Midbrain (tissue), 1 donor: ENCODE data around the gene ZNF343.
A peak's percentile ranks its signal among the peaks of the same experiment; 100 is the strongest.
"Not testable (repeated sequence)": the region's sequence is repeated elsewhere in the genome, so short reads cannot be mapped to it uniquely, and the experiment has no call there.

Experiments used
- DNase-seq: peaks from one replicate; lab custom pipeline; 2025; lab: John Stamatoyannopoulos, UW

Gene ZNF343

DNA sequence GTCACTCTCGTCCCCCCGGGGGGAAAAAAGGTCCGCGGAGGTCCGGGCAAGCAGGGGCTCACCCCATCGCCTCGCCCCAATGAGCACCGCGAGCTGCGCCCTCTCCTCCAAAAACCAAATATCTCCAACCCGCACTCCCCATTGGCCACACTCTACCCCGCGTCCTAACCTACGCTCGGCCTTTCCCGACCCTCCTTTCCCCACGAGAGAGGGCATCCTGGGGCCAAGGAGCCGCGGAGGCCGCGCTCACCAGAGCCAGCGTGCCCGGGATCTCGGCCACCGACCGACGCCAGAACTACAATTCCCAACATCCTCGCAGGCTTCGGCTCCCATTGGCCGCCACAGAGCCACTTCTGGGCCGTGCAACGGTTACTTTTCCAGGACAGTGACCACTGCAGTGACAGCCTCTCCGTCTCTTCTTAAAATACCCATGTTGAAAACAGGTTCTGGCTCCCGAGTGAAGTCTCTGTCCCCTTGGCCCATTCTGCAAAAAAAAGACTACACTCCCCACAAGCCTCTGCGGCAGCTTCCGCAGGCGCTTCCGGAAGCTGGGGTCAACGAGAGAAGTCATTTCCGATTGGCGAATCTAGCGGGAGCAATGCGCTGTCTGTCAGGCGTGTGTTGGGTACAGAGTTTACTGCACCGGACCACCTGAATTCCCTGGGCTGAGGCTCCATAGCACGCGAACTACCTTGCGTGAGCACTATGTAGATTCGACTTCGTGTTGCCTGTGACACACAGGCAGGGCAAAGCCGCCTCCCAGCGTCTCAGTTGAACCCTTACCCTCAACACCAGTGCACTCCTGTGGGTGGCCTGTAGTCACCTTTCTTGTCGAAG lies at the start of gene ZNF343:
TSS of gene ZNF343 (minus strand) at position 285 of the 837 bp plus-strand sequence. CDS start 15,020 bp downstream, outside the sequence.
- DNase-seq = peak; percentile 93

DNA sequence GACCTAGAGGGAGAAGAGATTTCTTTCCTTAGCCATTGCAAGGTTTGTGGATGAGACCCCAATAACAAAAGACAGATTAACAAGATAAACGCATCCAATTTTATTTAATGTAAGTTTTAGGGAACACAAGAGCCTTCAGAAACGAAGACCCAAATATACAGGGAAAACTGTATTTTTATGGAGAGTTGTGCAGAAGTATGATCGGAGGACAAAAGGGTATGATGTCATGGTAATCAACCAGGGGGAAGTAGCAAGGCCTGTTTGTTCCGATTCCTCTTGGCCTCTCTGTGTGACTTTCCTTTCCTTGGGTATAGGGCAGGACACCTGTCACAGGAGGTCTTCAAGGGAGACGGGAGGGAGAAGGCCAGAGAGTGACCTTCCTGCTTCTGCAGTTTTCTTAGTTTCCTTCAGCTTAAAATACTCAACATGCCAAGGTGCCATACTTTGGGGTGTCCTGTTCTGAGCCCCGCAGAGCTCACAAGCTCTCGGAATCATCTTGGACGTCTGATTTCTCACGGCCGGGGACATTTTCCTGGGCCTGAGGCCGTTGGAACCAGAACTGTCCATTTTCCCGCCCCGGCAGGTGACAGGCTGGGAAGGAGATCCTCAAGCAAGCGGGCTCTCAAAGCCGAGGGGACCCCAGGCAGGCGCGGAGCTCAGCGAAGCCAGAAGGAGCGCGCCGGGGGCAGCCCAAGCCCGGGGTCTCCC lies 49.3 kb upstream of the ZNF343 start:
- DNase-seq = no peak

DNA sequence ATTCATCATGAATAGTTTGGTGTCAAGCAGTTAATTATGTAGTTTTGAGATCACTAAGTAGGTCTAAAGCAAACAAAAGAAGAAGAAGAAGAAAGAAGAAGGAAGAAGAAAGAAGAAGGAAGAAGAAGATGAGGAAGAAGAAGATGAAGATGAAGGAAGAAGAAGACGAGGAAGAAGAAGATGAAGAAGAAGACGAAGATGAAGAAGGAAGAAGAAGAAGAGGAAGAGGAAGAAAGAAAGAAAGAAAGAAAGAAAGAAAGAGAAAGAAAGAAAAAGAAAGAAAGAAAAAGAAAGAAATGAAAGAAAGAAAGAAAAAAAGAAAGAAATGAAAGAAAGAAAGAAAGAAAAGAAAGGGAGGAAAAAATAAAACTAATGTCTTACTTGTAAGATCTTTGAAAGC lies 36.9 kb upstream of the ZNF343 start:
- DNase-seq = no peak

DNA sequence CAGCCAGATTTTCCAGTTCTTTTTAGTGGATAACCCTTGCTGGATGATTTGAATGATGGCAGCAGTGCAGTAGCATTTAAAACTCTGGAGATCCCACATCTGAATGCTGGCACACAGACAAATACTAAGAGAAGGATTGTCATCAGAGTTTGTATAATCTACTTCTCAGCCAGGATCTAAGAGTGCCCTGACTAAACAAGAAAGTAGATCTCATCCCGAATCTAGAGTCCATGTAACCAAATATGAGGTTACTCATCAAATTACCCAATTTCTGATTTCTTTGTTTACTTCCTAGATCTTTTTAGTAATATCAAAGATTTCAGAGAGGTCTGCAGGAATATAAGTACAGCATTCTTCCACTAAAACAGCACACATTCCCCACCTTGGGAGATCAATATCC lies 35.5 kb upstream of the ZNF343 start:
- DNase-seq = no peak

DNA sequence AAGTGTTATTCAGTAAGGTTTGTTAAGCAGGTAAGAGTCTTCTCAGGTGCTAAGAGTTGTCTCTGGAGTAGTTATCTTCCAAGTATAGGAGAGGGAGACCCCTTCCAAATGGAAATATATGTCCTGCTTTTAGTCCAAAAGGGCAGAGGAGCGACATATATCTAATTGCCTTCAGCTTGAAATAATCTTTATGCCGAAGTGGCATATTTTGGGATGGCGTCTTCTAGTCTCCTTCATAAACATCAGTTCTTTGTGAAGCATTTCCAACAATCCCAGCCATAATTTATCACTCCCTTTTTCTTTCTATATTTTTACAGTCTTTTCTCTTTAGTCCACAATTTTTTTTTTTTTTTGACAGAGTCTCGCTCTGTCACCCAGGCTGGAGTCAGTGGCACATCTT lies 33.6 kb upstream of the ZNF343 start:
- no peak for DNase-seq

DNA sequence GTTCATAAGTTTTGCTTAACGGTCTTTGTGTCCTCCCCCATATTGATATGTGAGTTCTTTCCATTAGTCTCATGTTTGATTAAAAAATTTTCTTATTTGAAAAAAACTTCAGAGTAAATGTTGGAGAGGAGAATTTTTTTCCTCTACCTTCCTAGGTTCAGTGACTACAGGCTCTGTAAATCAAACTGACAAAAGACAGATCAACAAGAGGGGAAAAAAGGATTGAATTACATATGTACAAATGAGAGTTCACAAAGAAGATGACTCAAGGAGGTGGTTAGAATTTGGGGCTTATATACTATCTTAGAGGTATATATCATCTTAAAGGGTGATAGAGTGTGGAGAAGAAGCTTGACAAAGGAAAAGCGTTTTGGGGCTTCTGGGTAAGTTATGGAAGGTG lies 33.2 kb upstream of the ZNF343 start:
- DNase-seq = no peak

DNA sequence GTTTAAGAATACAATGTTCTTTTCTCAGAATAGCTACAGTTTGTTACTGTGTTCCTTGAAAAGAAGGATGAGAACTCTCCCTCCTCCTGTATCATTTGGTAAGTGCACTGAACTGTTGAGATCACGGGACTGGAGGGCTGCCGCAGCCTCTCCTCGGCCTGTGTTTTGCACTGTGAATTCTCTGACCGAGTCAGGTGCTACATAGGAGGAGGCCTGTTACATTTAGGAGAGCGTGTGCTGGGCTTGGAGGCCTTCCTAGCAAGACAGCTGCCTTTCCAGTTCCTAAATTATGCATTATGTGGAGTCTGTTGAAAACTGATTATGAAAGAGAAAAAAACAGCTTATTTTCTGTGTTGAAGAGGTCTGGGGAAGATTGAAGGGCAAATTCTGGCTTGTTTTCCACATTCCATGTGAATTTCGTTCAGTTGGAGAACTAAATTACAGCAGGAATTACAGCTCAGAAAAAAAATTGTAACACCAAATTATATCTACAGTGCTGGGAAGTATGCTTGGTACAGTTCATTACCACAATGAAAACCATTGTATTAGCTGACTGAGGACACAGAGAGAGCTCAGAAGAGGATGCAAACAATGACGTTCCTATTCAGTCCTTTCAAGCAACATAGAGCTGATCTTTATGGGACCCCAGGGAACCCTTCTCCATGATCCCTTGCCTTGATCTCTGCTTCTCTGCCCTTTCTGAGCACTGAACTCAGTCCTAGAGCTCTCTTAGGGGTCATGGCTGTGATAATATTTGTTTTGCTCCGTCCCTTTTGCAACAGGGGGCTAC lies 30.4 kb upstream of the ZNF343 start:
- DNase-seq = peak; percentile 77

DNA sequence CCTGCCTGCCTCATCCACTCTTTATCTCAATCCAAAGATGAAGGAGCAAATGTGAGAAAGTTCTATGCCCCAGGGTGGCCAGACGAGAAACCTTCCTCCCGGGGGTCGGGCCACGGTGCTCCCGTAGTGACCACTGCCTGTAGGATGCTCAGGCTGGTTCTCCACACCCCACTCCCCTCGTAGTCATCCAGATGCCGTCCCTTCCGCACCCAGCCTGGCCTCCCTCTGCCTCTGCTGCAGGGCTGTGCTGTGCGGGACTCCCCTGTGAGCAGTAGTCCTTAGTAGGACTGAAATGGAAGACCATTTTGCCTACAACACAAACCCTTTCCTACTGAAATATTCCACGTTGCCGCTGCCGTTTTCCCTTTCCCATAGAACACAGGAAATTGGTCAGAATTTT lies 29.6 kb upstream of the ZNF343 start:
- no peak for DNase-seq

DNA sequence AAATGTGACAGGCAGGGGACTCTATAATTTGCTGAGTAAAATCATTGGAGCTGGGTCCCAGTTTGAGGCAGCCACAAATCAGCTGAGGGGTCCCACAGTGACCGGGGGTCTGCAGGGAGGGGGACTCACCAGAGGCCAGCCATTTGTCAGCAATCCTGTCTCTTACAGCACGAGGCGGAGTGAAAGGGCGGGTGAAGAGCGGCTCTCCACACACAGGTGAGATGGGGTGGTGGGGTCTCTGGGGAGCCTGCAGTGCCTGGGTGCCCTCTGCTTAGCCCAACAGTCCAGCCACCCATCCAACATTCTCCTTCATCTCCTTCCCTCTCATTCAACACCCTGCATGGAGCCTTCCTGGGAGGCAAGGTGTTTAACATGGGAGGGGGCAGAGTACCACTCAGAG lies 28.4 kb upstream of the ZNF343 start:
- DNase-seq = no peak

DNA sequence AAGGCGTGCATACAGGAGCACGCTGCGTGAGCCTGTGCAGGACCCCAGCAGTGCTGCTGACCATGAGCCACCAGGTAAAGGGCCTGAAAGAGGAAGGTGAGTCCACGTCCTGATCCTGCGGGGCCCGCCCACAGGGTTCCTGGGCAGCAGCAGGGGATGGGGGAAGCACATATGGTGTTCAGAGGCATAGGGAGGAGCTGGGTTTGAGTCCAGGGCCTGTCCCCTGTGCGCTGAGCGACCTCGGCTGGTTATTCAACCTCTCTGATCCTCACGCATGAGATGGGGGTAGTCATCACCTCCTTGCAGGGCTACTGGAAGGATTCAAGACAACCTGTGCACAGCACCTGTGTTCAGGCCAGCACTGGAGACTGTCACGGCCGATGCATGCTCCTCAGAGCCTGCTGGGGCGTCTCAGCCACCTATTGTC lies 27.9 kb upstream of the ZNF343 start, which contains the start of gene TMC2:
TSS of gene TMC2 (plus strand) at position 14 of the 427 bp plus-strand sequence. CDS start at position 63, 49 bp downstream.
- DNase-seq = no peak

DNA sequence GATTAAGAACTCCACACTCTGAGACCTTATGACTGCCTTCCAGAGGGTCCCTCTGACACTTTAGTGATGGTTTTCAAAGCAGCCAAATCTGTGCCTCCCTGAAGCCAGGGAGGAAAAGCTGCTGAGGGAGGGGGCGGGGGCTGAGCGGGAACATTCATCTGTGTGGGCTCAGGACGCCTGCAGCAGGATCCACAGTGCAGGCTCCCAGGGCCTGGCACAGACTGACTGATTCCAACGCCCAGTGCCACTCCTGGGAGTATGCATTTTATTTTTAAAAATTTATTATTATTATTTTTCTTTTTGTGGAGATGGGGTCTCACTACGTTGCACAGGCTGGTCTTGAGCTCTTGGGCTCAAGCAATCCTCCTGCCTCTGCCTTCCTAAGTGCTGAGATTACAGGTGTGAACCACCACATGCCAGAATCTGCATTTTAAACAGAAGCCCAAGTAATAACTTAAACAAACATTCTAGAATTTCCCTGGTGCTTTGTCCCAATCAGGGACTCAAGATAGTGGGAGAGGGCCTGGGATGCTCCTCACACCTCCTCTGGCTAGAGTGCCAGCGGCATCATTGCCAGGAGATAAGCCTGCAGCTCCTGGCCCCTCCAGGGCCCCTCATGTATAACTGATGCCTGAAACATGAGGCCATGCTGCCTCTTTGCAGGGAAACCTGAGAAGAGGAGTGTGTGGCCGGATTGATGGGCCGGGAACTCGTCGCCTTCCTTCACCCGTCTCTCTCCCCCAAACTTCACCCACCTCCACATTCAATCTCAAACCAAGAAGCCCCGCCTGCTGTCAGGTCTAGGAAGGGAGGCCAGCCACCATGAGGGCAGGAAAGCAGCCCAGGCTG lies 27.2 kb upstream of the ZNF343 start:
- no peak for DNase-seq

DNA sequence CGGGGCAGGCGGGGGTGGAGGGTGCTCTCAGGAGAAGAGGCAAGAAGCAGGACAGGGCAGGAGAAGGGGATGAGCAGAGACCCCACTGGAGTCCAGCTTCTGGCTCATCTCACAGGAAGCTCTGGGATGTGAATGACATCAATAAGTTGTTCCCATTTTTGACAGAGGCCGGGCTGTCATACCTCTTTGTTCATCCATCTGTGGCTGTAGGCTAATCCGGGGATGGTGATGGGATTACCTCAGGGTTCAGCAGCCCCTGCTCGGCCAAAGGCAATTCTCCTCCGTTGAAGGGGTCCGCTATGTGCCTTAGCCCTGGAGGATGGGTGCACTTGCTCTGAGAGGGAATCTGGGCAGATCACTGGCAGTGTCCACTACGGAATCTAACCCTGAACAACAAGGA lies 24.4 kb upstream of the ZNF343 start:
- no peak for DNase-seq

DNA sequence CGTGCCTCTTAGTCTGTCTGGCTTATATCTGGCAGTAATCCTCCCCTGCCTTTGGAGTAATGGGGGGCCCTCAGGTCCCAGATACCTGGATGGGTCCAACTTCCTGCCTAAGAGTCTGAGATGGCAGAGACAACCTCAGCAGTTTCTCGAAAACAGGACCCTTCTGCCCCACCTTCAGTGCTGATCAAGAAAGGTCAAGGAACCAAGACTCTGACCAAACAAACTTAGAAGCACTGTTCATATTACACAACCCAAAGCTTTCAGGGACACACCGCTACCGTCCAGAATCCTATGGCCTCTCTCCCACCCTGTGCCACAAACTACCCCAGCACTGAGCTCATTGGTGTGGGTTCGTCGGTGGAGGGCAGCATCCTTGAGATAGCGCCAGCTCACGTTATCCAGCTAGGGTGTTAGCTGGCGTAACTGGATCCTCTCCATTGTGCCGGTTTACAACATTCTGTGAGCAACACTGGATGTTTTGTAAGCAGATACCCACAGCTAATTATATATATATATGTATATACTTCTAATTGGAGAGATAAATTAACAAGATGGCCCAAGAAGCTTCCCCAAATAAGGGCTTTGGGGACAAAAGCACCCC lies 20.1 kb upstream of the ZNF343 start:
- DNase-seq = no peak

DNA sequence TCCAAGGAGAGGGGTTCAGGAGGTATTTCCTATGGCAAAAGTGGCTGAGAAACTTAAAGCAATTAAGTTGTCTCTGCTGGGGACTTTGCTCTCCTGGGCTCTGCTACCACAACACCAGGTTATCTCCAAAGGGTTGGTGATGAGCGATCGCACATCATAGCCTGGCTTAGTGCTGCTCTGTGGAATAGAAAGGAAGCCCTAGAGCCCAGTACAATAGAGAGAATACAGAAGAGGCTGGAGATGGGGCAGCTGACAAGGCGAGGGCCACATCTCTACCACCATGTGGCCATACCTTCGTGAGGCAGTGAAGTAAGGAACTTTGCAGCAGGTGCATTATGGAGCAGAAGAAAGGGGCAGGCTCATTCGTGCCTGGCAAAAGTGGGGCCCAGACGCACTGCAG lies 19.0 kb upstream of the ZNF343 start:
- no peak for DNase-seq

DNA sequence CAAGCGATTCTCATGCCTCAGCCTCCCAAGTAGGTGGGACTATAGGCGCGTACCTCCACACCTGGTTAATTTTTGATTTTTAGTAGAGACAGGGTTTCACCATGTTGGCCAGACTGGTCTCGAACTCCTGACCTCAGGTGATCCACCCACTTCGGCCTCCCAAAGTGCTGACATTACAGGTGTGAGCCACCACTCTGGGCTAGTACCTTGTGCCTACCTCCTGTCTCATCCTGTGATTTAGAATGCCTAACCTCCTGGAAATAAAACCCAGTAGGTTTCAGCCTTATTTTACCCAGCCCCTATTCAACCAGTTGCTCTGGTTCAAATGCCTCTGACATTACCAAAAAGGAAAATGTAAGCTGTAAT lies 17.5 kb upstream of the ZNF343 start:
- not testable (repeated sequence) for DNase-seq

DNA sequence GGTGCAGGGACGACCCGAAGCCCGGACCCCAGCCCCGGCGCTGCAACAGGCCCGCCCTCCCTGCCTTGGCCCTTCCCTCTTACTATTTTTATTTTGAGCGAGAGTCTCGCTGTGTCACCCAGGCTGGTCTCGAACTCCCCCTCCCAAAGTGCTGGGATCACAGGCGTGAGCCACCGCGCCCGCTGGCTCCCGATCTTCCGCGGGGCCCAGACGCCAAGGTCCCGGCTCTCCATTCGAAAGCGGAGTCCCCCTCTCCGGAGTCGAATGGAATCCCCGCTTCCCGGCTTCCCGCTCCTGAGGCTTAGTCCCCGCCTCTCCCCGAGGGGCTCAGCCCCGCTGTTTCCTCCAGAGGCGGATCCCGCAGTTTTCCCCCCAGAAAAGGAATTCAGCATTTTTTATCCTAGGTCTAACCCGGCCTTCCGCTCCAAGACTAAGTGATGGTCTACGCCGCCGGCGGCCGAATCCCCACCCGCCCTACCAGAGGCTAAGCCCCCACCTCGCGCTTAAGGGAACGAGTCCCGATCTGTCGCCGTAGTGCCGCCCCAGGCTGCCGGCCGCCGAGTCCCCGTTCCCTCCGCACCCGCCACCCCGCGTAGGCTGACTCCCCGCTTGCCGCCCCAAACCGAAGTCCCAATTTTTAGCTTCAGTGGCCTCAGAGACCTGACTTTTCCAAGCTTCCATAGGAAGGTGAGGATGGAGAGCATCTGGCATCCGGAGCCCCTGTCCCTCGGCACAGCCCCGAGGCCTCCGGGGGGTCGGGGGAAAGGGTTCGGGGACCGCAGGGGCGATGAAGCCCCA lies 16.2 kb upstream of the ZNF343 start:
- peak; percentile 32 for DNase-seq

DNA sequence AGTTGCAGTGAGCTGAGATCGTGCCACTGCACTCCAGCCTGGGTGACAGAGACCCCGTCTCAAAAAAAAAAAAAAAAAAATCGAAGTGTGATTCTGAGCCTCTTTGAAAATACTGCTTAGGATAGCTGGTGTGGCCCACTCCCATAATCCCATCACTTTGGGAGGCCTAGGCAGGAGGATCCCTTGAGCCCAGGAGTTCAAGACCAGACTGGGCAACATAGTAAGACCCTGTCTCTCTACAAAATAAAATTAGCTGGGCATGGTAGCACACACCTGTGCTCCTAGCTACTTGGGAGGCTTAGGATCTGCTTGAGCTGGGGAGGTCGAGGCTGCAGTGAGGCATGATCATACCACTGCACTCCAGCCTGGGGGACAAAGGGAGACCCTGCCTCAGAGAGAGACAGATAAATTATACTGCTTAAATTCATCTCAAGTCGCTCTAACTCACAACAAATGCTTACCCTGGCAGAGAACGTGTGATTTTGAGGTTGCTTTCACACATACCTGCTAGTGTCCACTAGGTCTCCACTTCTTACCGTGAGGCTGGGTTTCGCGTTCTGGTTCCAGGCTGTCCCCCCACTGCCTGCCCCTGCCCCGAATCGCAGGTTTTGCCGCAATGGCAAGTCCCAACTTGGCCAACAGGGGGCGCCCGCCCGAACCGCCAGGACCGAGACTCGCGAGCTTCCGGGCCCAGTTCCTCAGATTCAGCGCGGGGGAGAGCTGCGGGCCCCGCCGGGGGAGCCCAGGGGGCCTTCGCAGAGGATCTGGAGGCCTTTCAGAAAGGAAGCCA lies 15.4 kb upstream of the ZNF343 start:
- DNase-seq = peak; percentile 88

DNA sequence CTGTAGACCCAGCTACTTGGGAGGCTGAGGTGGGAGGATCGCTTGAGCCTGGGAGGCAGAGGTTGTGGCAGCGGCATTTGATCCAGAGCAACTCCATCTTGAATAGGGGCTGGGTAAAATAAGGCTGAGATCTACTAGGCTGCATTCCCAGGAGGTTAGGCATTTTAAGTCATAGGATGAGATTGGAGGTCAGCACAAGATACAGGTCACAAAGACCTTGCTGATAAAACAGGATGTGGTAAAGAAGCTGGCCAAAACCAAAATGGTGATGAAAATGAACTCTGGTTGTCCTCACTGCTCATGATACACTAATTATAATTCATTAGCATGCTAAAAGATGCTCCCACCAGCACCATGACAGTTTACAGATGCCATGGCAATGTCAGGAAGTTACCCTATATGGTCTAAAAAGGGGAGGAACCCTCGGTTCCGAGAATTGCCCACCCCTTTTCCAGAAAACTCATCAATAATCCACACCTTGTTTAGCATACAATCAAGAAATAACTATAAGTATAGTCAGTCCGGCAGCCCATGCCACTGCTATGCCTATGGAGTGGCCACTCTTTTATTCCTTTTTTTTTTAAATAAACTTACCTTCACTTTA lies 14.2 kb upstream of the ZNF343 start:
- not testable (repeated sequence) for DNase-seq
